Measurements from ENCODE around the gene COL21A1.

The COL21A1 gene

DNA sequence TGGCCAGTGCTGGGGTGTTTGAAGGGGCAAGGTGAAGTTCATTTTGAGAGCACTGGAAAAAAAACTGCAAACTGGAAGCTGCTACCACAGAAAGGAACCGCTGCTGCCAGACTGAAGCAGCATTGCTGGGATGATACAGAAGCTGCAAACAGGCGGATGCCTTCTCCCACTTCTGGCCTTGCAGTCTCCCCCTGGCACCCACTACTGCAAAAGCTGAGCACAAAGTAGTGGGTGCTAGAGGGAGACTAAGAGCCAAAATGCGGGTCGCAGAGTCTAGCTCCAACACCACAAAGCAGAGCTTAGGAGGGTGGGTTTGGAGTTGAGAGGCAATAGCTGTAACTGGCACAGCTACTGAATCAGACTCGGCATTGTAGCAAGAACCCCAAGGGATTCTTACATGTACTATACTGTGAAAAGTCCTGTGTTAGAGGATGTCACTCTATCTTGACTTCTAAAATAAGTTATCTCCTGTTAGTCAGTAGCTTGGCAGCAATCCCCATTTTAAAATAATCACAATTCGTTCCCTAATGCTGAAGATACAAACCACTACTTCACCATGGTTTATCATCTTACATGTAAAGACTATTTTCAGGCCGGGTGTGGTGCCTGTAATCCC, 44.0 kb upstream of the COL21A1 start:
- TF ChIP-seq ZNF221 (tag by site-specific recombination; IDR thresholded peaks at IDR 0.05; ENCODE audit: borderline replicate concordance) (no peak), KLF9 (tag by site-specific recombination; IDR thresholded peaks at IDR 0.05; ENCODE audit: low read depth) (no peak), ZNF394 (tag by site-specific recombination; IDR thresholded peaks at IDR 0.05; ENCODE audit: borderline replicate concordance) (no peak), ZNF701 (tag by site-specific recombination; IDR thresholded peaks at IDR 0.05) (no peak), KLF1 (tag by site-specific recombination; IDR thresholded peaks at IDR 0.05) (no peak), ZFHX2 (tag by site-specific recombination; conservative IDR thresholded peaks at IDR 0.05) (no peak), ZNF433 (tag by site-specific recombination; IDR thresholded peaks at IDR 0.05; ENCODE audit: low read depth) (no peak)
- TF ChIP-seq, protein P1, sequence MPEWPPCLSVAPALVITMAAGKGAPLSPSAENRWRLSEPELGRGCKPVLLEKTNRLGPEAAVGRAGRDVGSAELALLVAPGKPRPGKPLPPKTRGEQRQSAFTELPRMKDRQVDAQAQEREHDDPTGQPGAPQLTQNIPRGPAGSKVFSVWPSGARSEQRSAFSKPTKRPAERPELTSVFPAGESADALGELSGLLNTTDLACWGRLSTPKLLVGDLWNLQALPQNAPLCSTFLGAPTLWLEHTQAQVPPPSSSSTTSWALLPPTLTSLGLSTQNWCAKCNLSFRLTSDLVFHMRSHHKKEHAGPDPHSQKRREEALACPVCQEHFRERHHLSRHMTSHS (tag by site-specific recombination; IDR thresholded peaks at IDR 0.05), result no peak
- TF ChIP-seq, protein P2, sequence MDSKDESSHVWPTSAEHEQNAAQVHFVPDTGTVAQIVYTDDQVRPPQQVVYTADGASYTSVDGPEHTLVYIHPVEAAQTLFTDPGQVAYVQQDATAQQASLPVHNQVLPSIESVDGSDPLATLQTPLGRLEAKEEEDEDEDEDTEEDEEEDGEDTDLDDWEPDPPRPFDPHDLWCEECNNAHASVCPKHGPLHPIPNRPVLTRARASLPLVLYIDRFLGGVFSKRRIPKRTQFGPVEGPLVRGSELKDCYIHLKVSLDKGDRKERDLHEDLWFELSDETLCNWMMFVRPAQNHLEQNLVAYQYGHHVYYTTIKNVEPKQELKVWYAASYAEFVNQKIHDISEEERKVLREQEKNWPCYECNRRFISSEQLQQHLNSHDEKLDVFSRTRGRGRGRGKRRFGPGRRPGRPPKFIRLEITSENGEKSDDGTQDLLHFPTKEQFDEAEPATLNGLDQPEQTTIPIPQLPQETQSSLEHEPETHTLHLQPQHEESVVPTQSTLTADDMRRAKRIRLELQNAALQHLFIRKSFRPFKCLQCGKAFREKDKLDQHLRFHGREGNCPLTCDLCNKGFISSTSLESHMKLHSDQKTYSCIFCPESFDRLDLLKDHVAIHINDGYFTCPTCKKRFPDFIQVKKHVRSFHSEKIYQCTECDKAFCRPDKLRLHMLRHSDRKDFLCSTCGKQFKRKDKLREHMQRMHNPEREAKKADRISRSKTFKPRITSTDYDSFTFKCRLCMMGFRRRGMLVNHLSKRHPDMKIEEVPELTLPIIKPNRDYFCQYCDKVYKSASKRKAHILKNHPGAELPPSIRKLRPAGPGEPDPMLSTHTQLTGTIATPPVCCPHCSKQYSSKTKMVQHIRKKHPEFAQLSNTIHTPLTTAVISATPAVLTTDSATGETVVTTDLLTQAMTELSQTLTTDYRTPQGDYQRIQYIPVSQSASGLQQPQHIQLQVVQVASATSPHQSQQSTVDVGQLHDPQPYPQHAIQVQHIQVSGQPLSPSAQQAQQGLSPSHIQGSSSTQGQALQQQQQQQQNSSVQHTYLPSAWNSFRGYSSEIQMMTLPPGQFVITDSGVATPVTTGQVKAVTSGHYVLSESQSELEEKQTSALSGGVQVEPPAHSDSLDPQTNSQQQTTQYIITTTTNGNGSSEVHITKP (tag by site-specific recombination; IDR thresholded peaks at IDR 0.05), result no peak
- TF ChIP-seq, protein P3, sequence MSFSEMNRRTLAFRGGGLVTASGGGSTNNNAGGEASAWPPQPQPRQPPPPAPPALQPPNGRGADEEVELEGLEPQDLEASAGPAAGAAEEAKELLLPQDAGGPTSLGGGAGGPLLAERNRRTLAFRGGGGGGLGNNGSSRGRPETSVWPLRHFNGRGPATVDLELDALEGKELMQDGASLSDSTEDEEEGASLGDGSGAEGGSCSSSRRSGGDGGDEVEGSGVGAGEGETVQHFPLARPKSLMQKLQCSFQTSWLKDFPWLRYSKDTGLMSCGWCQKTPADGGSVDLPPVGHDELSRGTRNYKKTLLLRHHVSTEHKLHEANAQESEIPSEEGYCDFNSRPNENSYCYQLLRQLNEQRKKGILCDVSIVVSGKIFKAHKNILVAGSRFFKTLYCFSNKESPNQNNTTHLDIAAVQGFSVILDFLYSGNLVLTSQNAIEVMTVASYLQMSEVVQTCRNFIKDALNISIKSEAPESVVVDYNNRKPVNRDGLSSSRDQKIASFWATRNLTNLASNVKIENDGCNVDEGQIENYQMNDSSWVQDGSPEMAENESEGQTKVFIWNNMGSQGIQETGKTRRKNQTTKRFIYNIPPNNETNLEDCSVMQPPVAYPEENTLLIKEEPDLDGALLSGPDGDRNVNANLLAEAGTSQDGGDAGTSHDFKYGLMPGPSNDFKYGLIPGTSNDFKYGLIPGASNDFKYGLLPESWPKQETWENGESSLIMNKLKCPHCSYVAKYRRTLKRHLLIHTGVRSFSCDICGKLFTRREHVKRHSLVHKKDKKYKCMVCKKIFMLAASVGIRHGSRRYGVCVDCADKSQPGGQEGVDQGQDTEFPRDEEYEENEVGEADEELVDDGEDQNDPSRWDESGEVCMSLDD (tag by site-specific recombination; IDR thresholded peaks at IDR 0.05), result no peak
- TF ChIP-seq, protein P4, sequence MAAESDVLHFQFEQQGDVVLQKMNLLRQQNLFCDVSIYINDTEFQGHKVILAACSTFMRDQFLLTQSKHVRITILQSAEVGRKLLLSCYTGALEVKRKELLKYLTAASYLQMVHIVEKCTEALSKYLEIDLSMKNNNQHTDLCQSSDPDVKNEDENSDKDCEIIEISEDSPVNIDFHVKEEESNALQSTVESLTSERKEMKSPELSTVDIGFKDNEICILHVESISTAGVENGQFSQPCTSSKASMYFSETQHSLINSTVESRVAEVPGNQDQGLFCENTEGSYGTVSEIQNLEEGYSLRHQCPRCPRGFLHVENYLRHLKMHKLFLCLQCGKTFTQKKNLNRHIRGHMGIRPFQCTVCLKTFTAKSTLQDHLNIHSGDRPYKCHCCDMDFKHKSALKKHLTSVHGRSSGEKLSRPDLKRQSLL (tag by site-specific recombination; IDR thresholded peaks at IDR 0.05), result no peak
- H3K36me3 ChIP-seq (ENCODE audit: control insufficient read depth in 2 of 2, insufficient read depth in 1 of 2, low read length in 2 of 2), result no peaks in the 10 kb centered on the region
- H3K4me1 ChIP-seq (ENCODE audit: control insufficient read depth, insufficient read depth, low read length), result no peaks in the 10 kb centered on the region; the same call in 1 of the 2 replicates
- ChIA-PET POLR2A (no interaction called here), CTCF (interaction anchor here (0.5 to 5.4 kb wide), 28 partner anchors 7 to 1015 kb away, joined by 3 to 82 read pairs (median 4); no protein-coding TSS in a partner anchor)
- H3K9me3 ChIP-seq (ENCODE audit: control insufficient read depth, insufficient read depth, low read depth, low read length), result no peaks in the 10 kb centered on the region
- no peak overlapping the region for H3K27ac ChIP-seq (ENCODE audit: extremely low read depth, low read depth, low read length)
- no peak overlapping the region for H3K4me3 ChIP-seq (ENCODE audit: low read depth, low read length)

DNA sequence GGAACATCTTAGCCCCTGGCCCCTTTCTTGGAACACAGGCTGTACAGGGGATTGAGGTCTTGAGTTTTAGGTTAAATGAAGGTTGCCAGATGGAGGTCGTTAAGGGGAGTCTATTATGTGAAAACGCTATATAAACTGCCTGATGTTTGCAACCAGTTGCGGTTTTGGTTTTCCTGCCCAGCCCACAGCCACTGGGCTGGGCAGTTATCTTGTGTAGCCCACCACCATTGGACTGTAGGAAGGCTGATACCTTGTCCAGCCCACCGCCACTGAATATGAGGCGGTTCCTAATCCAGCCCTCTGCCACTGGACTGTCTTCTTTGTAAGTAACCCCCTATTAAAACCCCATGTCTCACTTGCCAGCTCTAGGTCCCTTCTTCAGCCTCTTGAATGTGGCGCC, 42.3 kb upstream of the COL21A1 start:
- Histone ChIP-seq H3K36me3 (ENCODE audit: control insufficient read depth in 2 of 2, insufficient read depth in 1 of 2, low read length in 2 of 2) (no peaks in the 10 kb centered on the region), H3K9me3 (ENCODE audit: control insufficient read depth, insufficient read depth, low read depth, low read length) (no peaks in the 10 kb centered on the region), H3K4me1 (ENCODE audit: control insufficient read depth, insufficient read depth, low read length) (no peaks in the 10 kb centered on the region; the same call in 1 of the 2 replicates), H3K27ac (ENCODE audit: extremely low read depth, low read depth, low read length) (no peak overlapping the region), H3K4me3 (ENCODE audit: low read depth, low read length) (no peak overlapping the region)
- POLR2A ChIA-PET, result no interaction called here
- CTCF ChIA-PET, result interaction anchor here (1.3 to 5.4 kb wide), 2 partner anchors 310 to 844 kb away, joined by 5 to 82 read pairs; no protein-coding TSS in a partner anchor
- TF ChIP-seq ZNF10 (tag by site-specific recombination; IDR thresholded peaks at IDR 0.05) (no peak), ZNF555 (tag by site-specific recombination; conservative IDR thresholded peaks at IDR 0.05) (no peak), ZNF626 (tag by site-specific recombination; IDR thresholded peaks at IDR 0.05) (no peak), ZNF529 (tag by site-specific recombination; IDR thresholded peaks at IDR 0.05; ENCODE audit: insufficient replicate concordance) (no peak), PRDM1 (tag by site-specific recombination; IDR thresholded peaks at IDR 0.05) (no peak), GLI2 (tag by site-specific recombination; IDR thresholded peaks at IDR 0.05; ENCODE audit: borderline replicate concordance, low read depth) (no peak), ZNF16 (tag by site-specific recombination; IDR thresholded peaks at IDR 0.05; ENCODE audit: low read depth) (no peak), ZNF223 (tag by site-specific recombination; IDR thresholded peaks at IDR 0.05) (no peak)
- TF ChIP-seq, protein P5, sequence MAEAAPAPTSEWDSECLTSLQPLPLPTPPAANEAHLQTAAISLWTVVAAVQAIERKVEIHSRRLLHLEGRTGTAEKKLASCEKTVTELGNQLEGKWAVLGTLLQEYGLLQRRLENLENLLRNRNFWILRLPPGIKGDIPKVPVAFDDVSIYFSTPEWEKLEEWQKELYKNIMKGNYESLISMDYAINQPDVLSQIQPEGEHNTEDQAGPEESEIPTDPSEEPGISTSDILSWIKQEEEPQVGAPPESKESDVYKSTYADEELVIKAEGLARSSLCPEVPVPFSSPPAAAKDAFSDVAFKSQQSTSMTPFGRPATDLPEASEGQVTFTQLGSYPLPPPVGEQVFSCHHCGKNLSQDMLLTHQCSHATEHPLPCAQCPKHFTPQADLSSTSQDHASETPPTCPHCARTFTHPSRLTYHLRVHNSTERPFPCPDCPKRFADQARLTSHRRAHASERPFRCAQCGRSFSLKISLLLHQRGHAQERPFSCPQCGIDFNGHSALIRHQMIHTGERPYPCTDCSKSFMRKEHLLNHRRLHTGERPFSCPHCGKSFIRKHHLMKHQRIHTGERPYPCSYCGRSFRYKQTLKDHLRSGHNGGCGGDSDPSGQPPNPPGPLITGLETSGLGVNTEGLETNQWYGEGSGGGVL (tag by site-specific recombination; IDR thresholded peaks at IDR 0.05), result no peak
- TF ChIP-seq, protein P6, sequence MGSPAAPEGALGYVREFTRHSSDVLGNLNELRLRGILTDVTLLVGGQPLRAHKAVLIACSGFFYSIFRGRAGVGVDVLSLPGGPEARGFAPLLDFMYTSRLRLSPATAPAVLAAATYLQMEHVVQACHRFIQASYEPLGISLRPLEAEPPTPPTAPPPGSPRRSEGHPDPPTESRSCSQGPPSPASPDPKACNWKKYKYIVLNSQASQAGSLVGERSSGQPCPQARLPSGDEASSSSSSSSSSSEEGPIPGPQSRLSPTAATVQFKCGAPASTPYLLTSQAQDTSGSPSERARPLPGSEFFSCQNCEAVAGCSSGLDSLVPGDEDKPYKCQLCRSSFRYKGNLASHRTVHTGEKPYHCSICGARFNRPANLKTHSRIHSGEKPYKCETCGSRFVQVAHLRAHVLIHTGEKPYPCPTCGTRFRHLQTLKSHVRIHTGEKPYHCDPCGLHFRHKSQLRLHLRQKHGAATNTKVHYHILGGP (tag by site-specific recombination; IDR thresholded peaks at IDR 0.05), result no peak

Data from HEK293 (cell line).